ENCODE results near the gene KANTR.
"Not testable (repeated sequence)": the region's sequence is repeated elsewhere in the genome, so short reads cannot be mapped to it uniquely, and the experiment has no call there.

KANTR gene

GRCh38 chrX:53133400-53133799 lies 39.5 kb downstream of the KANTR start:
- no peak for DNase-seq

GRCh38 chrX:53135581-53135980 lies 41.6 kb downstream of the KANTR start:
- DNase-seq = no peak

DNA sequence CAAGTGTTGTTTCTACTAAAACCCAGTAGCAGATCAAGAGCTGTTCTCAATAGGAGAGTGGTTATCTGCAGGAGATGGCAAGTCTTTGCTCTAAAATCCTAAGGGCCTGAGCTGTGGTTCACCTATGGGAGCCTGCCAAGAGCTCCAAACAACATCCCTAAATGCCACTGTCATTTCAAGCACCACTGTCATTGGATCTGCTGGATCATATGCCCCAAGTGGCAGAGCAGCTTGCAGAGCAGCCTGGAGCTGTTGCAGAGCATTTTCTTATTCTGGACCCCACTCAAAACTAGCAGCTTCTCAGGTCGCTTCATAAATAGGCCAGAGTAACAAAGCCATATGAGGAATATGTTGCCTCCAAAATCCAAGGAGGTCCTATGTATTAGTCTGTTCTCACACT lies 59.6 kb downstream of the KANTR start:
- no peak for DNase-seq

DNA sequence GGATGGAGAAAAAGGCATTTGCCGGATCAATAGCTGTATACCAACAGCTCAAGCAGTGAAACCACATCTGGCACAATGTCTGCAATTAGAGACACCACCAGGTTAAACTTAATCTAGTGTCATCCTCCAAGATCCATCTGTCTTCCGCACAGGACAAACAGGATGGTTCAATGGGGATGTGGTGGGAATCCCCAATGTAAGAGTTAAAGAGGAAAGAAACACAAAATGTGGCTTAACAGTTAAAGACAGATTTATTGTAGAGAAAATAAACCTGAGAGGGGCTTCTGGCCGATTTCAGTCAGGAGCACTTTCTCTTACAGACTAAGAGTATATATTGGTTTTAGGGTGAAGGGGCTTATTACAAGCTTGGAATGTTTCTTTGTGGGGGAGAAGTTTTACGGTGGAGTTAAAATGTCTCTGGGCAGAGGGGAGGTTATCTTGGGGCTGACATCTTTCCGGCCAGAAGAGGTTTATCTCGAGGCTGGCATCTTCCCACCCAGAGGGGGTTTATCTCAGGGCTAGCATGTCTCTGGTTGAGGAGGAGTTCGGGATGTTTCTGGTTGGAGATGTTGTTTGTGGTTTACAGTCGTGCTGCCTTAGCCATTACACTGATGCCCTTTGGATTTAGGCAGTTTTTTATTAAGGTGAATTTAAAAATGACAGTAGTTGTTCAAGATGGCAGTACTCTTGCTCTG lies 61.7 kb downstream of the KANTR start:
- DNase-seq = no peak

DNA sequence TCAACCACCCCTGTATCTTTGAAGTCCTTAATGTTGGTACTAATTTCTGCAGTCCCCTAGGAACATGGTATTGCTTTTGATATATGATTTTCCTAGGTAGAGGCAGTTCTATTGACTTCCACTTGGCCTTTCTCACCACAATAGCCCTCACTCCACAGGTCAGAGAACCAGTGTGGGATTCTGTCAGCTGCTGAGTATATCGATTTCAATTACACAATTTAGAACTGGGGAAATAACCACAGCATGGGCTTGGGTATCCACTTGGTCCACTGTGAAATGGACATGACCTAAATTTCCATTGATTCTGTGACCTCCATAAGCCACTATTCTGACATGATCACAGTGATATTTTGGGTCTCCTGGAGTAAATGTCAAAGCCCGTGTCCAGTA lies 62.3 kb downstream of the KANTR start:
- DNase-seq = no peak

GRCh38 chrX:53159184-53159583 lies 65.2 kb downstream of the KANTR start:
- DNase-seq = no peak

DNA sequence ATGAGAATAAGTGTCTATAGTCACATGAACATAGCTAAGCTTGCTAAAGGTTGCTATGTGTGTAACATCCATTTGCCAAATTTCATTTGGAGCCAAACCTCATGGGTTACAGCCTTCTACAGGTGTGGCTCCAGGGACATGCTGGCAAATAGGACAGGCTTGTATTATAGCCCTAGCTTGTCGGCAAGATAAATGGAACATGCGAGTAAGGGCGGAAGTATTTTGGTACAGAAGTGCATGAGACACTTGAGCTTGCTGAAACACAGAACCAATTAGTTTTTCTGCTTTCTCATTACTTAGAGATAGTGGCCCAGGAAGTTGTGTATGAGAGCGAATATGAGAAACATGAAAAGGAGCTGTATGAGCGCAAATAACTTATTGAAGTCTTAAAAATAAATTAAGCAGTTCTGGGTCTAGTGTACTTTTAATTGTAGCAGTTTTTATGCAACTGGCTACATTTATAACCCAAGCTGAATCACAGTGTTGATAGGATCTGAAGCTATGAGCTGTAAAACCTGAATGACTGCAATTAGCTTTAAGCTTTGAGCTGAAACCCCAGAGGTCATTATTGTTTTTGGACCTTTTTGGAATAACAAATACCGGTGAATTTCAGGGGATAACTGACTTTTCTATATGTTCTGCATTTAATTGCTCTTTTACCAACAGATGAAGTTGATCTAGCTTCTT lies 66.5 kb downstream of the KANTR start:
- DNase-seq = no peak

GRCh38 chrX:53163436-53163835 lies 69.5 kb downstream of the KANTR start:
- DNase-seq = no peak

DNA sequence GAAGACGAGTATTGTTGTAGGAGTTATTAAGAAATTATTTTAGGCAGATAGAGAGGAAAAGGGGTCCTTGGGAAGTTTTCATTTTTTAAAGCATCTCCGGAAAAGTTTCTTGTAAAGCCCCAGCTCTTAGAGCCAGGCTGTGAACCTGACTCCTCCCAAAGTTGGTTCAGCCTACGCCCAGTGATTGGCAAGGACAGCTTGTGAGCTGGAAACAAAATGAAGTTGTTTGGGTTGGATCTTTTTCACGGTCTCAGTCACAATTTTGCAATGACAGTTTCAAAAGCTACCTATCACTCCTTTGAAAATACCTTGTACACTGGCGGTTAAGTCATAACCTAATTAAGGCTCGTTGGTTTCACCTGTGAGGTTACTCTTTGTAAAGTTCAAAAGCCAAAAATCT lies 70.6 kb downstream of the KANTR start:
- DNase-seq = not testable (repeated sequence)

DNA sequence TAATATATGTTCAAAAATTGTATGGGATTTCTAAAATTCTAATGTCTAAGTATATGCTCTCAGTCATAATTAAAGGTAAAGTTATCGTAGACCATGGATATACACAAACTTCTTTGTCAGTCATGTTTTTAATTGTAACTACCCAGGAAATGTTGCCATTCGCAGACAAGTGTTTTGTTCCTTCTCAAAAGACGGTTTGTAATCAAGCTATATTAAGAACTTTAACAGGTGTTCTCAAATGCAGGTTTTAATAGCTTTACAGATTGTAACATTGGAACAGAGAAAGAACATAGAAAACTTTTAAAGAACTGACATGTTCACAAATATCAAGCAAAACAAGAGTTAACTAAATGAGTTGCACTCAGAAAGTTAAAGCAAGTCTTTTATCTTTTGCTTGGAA lies 72.2 kb downstream of the KANTR start:
- no peak for DNase-seq

DNA sequence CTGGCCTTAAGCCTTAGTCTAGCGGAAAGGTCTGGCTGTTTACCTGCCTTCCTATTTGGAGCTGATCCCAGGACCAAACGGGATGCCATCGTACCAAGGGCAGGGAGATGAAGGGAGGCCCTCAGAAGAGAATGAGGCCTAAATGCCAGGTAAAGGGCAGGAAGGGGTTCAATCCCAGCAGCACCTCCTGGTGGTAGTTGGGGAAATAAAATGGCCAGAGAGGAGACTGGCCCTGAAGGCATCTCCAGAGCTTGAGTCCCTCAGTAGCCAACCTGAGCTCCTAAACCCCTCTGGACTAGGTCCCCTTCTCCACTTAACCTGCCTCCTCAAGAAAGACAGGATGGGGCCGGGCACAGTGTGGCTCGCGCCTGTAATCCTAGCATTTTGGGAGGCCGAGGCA lies 77.4 kb downstream of the KANTR start:
- DNase-seq = no peak
